MCF 10A (cell line): ENCODE measurements around the gene C7orf57. TPM values are rescaled to one million over a fixed set of nuclear protein-coding genes. Genes with fewer than 3 reads are reported as not detected.

Source experiments
- BruUV-seq: library from RNA; stranded (reverse); fragments of 400-500 nt; replicated peaks from 2 replicates; lab custom pipeline; 2021; lab: Mats Ljungman, UMichigan
- CTCF ChIA-PET: fragments of 300-600 bp; sonication (Branson Sonifier 250); formaldehyde crosslinking; extraction: SDS; loops from one replicate; lab custom pipeline; 2021; ENCODE audit warnings: antibody characterized with exemption, inconsistent platforms; lab: Yijun Ruan, JAX
- POLR2A ChIA-PET: fragments of 300-600, 350-650 bp; sonication (Branson Sonifier 250); formaldehyde crosslinking; extraction: SDS; loops from one replicate; lab custom pipeline; 2020; ENCODE audit warnings: antibody characterized with exemption, inconsistent platforms; lab: Yijun Ruan, JAX
- DNase-seq: peaks from one replicate; pipeline ENCODE4 v3.0.0-alpha.2; 2018; ENCODE audit not compliant: unreplicated experiment
- H3K27ac Mint-ChIP-seq: one replicate; pipeline ENCODE4 v1.8.0; 2022; ENCODE audit warnings: mild to moderate bottlenecking, low read depth, mixed read lengths; ENCODE audit not compliant: unreplicated experiment
- H3K27me3 Mint-ChIP-seq: one replicate; pipeline ENCODE4 v1.8.0; 2022; ENCODE audit warnings: mixed read lengths; ENCODE audit not compliant: insufficient read depth, unreplicated experiment
- H3K36me3 Mint-ChIP-seq: one replicate; pipeline ENCODE4 v1.8.0; 2022; ENCODE audit warnings: mild to moderate bottlenecking, moderate library complexity, mixed read lengths; ENCODE audit not compliant: insufficient read depth, unreplicated experiment
- H3K4me1 Mint-ChIP-seq: one replicate; pipeline ENCODE4 v1.8.0; 2022; ENCODE audit warnings: mixed read lengths; ENCODE audit not compliant: insufficient read depth, unreplicated experiment
- H3K4me3 Mint-ChIP-seq: one replicate; pipeline ENCODE4 v1.8.0; 2022; ENCODE audit warnings: mild to moderate bottlenecking, moderate library complexity, mixed read lengths; ENCODE audit not compliant: unreplicated experiment
- H3K9me3 Mint-ChIP-seq: one replicate; pipeline ENCODE4 v1.8.0; 2022; ENCODE audit warnings: mixed read lengths; ENCODE audit not compliant: unreplicated experiment
- intact Hi-C: fragments of 100-400 bp; cut with micrococcal nuclease; formaldehyde crosslinking; loops from 2 replicates; pipeline ENCODE4 v1.14.1; 2022
- total RNA-seq: library from RNA; stranded (reverse); gene quantifications from 2 replicates; pipeline ENCODE4 v1.2.3, GENCODE V29; 2022
- TF ChIP-seq, protein P1 (sequence below): fragments of 200-600 bp; IDR thresholded peaks from one replicate; pipeline ENCODE4 v1.8.0; 2022; ENCODE audit warnings: antibody characterized with exemption, mild to moderate bottlenecking; ENCODE audit not compliant: unreplicated experiment

The C7orf57 gene
- total RNA-seq, 1 experiment from 2014 or later = 0.37 TPM

- DNase-seq = peak; percentile 96
- Mint-ChIP-seq H3K4me1 (peaks cover 53% of the 10 kb centered on the region), H3K9me3 (no peaks in the 10 kb centered on the region), H3K27ac (peak overlapping the region; percentile 88), H3K4me3 (peak overlapping the region; percentile 83), H3K36me3 (peaks cover 32% of the 10 kb centered on the region), H3K27me3 (no peaks in the 10 kb centered on the region)
- intact Hi-C loops = loop anchor here (1.0 kb wide), 2 partner anchors 97 to 109 kb away; partner anchors contain the start of gene HUS1
- ChIA-PET CTCF (interaction anchor here (0.6 to 2.2 kb wide), 6 partner anchors 9 to 509 kb away, joined by 3 to 5 read pairs (median 4); no protein-coding TSS in a partner anchor), POLR2A (interaction anchor here (0.7 to 2.3 kb wide), 16 partner anchors 11 to 501 kb away, joined by 3 to 10 read pairs (median 4); no protein-coding TSS in a partner anchor)
- TF ChIP-seq, protein P1, sequence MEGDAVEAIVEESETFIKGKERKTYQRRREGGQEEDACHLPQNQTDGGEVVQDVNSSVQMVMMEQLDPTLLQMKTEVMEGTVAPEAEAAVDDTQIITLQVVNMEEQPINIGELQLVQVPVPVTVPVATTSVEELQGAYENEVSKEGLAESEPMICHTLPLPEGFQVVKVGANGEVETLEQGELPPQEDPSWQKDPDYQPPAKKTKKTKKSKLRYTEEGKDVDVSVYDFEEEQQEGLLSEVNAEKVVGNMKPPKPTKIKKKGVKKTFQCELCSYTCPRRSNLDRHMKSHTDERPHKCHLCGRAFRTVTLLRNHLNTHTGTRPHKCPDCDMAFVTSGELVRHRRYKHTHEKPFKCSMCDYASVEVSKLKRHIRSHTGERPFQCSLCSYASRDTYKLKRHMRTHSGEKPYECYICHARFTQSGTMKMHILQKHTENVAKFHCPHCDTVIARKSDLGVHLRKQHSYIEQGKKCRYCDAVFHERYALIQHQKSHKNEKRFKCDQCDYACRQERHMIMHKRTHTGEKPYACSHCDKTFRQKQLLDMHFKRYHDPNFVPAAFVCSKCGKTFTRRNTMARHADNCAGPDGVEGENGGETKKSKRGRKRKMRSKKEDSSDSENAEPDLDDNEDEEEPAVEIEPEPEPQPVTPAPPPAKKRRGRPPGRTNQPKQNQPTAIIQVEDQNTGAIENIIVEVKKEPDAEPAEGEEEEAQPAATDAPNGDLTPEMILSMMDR = no peak
- BruUV-seq = no TSS peak
These were observed 53.3 kb downstream of the C7orf57 start for GRCh38 chr7:48088559-48089045.

GRCh38 chr7:48089046-48090003 lies 54.0 kb downstream of the C7orf57 start, which contains the start of gene UPP1:
TSS of gene UPP1 (plus strand) at chr7:48089265. CDS start at chr7:48094784, 5,519 bp downstream.
- peak within 1 kb of the TSS; percentile 88 for H3K27ac Mint-ChIP-seq
- no TSS peak for BruUV-seq
- peaks cover 54% of the 10 kb centered on the region for H3K4me1 Mint-ChIP-seq
- intact Hi-C loops = loop anchor here (1.0 kb wide), 2 partner anchors 98 to 110 kb away; partner anchors contain the start of gene HUS1
- DNase-seq = no peak
- ChIA-PET CTCF (interaction anchor here (0.7 to 1.6 kb wide), 6 partner anchors 15 to 145 kb away, joined by 3 to 6 read pairs (median 4); no protein-coding TSS in a partner anchor), POLR2A (interaction anchor here (0.7 to 2.3 kb wide), 21 partner anchors 12 to 502 kb away, joined by 3 to 10 read pairs (median 4); no protein-coding TSS in a partner anchor)
- H3K4me3 Mint-ChIP-seq = peak within 1 kb of the TSS; percentile 83
- TF ChIP-seq, protein P1 = no peak
- no peaks in the 10 kb centered on the region for H3K27me3 Mint-ChIP-seq
- H3K36me3 Mint-ChIP-seq = peaks cover 31% of the 10 kb centered on the region
- no peaks in the 10 kb centered on the region for H3K9me3 Mint-ChIP-seq

DNA sequence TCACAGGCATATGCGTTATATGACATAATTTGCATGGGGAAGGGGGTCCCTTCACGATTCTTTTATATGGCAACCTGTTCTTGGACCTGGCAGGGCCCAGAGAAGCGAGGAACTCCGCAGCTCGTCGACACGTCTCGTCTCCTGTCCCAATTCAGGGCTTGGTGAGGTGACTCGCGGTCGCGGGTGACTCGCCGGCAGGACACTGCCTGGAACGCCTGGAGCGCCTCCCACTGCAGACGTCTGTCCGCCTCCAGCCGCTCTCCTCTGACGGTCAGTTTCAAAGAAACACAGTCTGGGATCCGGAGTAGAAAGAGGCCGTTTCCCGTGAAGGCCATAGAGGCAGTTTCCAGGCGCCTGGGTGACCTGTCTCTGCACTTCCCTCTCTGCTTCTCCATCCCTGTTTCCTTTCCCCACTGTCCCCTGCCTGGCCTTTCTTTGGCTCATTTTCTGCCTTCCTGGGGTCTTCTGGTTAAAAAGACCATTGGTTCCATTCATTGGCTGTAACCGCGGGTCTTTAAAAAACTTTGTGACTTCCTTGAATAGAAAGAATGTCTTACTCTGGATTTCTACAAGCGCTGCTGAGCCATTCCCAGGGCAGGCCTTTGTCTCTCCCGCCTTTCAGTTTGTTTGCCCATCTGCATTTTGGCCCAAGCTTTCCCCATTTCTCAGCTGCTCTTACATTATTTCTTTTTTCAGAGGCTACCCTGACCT lies 54.9 kb downstream of the C7orf57 start:
- Mint-ChIP-seq H3K4me1 (peaks cover 54% of the 10 kb centered on the region), H3K36me3 (peaks cover 37% of the 10 kb centered on the region), H3K9me3 (no peaks in the 10 kb centered on the region), H3K4me3 (peak overlapping the region; percentile 83), H3K27me3 (no peaks in the 10 kb centered on the region), H3K27ac (peak overlapping the region; percentile 88)
- peak; percentile 47 for DNase-seq
- TF ChIP-seq, protein P1 = no peak
- CTCF ChIA-PET = interaction anchor here (0.6 to 3.8 kb wide), 5 partner anchors 20 to 112 kb away, joined by 3 to 26 read pairs (median 4); no protein-coding TSS in a partner anchor
- POLR2A ChIA-PET = interaction anchor here (0.7 to 2.3 kb wide), 8 partner anchors 11 to 255 kb away, joined by 3 to 8 read pairs (median 3); no protein-coding TSS in a partner anchor
- no TSS peak for BruUV-seq
- intact Hi-C loops = no loop called here
